GM12865 (cell line): Measurements from ENCODE around the gene CPA1.

Experiments used
- DNase-seq: peaks from one replicate; pipeline ENCODE4 v3.0.0; 2010; ENCODE audit warnings: low read depth
- H3K4me3 ChIP-seq: 2 replicates; pipeline ENCODE4 v1.5.1; 2011; ENCODE audit warnings: mild to moderate bottlenecking, low read depth, low read length, control low read depth
- TF ChIP-seq, protein P1 (sequence below): IDR thresholded peaks from 2 replicates; pipeline ENCODE4 v1.5.1; 2011; ENCODE audit warnings: low read length, control low read depth, low read depth, inconsistent platforms; ENCODE audit not compliant: insufficient read depth; ENCODE audit errors: missing control alignments

CPA1 gene

DNA sequence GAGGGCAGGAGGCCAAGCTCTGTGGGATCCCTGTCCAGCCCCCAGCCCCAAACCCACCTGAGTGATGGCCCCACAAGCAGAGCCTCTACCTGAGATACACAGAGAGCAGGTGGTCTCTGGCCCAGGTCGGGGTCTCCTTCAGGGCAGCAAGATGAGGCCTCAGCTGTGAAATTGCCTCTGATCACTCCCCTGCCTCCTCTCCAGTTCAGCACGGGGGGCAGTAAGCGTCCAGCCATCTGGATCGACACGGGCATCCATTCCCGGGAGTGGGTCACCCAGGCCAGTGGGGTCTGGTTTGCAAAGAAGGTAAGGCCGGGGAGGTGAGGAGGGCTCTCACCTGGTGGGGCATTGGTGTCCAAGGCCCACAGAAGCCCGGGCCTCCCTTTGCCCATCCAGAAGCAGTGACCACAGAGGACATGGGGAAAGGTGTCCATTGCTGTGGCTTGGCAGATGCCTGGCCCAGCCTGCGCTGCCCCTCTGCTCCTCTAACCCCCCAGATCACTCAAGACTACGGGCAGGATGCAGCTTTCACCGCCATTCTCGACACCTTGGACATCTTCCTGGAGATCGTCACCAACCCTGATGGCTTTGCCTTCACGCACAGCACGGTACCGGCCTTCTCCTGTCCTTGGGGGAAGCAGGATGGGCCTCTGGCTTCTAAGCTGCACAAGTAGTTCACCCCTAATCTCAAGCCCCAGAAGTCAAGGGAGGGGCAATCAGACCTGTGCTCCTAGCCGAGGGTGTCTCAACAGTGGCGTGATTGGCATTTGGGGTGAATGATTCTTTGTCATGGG, 3.1 kb downstream of the CPA1 start:
- H3K4me3 ChIP-seq = no peak overlapping the region
- no peak for DNase-seq
- TF ChIP-seq, protein P1, sequence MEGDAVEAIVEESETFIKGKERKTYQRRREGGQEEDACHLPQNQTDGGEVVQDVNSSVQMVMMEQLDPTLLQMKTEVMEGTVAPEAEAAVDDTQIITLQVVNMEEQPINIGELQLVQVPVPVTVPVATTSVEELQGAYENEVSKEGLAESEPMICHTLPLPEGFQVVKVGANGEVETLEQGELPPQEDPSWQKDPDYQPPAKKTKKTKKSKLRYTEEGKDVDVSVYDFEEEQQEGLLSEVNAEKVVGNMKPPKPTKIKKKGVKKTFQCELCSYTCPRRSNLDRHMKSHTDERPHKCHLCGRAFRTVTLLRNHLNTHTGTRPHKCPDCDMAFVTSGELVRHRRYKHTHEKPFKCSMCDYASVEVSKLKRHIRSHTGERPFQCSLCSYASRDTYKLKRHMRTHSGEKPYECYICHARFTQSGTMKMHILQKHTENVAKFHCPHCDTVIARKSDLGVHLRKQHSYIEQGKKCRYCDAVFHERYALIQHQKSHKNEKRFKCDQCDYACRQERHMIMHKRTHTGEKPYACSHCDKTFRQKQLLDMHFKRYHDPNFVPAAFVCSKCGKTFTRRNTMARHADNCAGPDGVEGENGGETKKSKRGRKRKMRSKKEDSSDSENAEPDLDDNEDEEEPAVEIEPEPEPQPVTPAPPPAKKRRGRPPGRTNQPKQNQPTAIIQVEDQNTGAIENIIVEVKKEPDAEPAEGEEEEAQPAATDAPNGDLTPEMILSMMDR = no peak

DNA sequence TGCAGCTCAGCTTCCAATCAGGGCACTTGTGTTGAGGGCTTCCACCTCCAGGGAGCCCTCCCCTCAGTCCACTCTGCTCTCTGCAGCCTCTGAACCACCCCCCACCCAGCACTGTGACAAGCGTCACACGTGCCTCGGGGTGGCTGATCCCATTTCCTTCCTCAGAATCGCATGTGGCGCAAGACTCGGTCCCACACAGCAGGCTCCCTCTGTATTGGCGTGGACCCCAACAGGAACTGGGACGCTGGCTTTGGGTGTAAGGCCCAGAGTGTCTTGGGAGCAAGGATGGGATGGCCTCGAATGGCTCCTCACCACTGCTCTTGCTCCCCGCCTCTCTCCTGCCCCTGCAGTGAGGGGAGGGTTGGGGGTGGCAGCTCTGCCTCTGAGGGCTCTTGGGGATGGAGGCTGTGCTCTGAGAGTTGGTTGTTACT, 4.1 kb downstream of the CPA1 start:
- TF ChIP-seq, protein P1 = no peak
- H3K4me3 ChIP-seq = no peak overlapping the region
- no peak for DNase-seq

DNA sequence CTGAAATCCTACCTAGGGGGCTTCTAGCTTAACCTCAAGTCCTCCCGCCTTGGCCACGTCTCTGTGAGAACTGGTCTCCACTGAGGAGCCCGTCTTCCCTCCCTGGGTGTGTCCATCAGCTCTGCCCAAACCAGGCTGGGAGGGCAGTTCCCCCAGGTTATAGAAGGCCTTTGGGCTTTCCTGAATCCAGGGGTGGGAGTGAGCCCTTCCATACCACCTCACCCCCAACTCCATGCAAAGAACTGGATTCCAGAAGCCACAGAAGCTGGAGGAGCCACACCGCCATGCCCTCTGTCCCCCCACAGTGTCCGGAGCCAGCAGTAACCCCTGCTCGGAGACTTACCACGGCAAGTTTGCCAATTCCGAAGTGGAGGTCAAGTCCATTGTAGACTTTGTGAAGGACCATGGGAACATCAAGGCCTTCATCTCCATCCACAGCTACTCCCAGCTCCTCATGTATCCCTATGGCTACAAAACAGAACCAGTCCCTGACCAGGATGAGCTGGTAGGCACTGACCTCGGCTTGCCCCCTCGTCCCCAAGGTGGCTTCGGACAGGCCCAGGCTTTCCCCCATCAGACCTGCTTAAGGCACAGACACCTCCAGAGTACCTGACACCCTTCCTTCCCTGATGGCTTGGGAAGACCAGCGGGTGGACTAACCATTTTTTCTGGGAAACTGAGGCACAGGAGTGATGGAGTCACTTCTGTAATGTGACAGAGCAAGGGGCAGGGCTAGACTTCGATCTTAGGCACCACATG, 4.7 kb downstream of the CPA1 start:
- DNase-seq = no peak
- TF ChIP-seq, protein P1 = no peak
- H3K4me3 ChIP-seq = no peak overlapping the region

DNA sequence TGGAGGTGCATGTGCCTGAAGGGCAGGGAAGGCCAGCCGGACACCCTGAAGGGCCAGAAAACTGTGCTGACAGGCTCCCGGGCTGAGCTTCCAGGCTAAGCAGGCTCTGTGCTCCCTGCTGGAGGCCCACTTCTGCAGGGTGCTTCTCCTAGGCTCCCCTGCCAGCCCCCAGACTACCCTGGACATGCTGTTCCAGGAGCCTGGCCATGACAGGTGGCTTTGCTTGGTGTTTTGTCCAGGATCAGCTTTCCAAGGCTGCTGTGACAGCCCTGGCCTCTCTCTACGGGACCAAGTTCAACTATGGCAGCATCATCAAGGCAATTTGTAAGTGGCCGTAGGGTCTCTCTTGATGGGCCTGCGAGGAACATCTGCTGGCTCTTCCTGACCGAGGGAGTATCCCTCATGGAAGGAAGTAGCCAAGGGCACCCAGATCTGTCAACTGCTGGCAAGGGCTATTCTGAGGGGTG, 5.3 kb downstream of the CPA1 start:
- H3K4me3 ChIP-seq = no peak overlapping the region
- TF ChIP-seq, protein P1 = no peak
- no peak for DNase-seq

DNA sequence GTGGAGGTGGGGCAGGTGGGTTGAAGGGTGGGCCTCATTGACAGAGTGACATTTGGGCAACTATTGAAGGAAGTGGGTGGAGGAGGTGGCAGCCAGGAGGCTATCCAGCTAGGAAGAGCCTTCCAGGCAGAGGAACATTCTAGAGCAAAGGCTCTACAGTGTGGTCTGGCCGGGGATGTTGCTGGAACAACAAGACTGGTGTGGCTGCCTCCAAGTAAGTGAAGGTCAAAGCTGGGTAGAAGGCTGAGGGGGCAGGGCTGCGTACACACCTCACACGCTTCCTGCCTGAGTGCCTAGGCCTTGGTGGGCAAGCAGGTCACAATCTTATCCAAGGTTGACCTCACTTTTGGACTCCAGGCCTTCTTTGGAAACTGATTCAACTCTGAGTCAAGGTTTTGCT, 6.6 kb downstream of the CPA1 start:
- TF ChIP-seq, protein P1 = no peak
- DNase-seq = no peak
- H3K4me3 ChIP-seq = no peak overlapping the region

DNA sequence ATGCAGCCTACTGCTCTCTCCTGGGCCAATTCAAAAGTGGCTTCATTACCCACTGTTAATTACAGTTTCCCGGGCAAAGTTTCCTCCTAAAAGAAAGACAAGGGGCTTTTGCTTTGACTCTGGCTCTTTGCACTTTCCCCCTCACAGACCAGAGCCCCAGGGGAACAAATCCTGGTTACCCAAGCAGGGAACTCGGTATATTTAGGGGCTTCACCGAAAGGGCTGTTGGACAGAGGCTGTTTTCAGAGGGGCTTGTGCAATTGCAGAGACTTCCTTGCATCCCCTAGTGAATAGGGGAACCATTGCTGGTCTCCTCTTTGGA, 7.0 kb downstream of the CPA1 start:
- TF ChIP-seq, protein P1 = no peak
- DNase-seq = no peak
- no peak overlapping the region for H3K4me3 ChIP-seq
